Epithelial cell of proximal tubule (primary cell): ENCODE results near the gene PLK5. TPM values are rescaled to one million over a fixed set of nuclear protein-coding genes. Genes with fewer than 3 reads are reported as not detected.
"Not testable (repeated sequence)": the region's sequence is repeated elsewhere in the genome, so short reads cannot be mapped to it uniquely, and the experiment has no call there.

Experiments used
- DNase-seq: peaks from one replicate; pipeline ENCODE4 v3.0.0-alpha.2; 2011; ENCODE audit warnings: low read depth
- H3K4me3 ChIP-seq: 2 replicates; pipeline ENCODE4 v1.5.1; 2011; ENCODE audit warnings: low read depth, mild to moderate bottlenecking, low read length
- total RNA-seq: library from RNA; depleted of rRNA; stranded (reverse); fragments of >200 nt; gene quantifications from 2 replicates; pipeline ENCODE4 v1.2.3, GENCODE V29; 2015
- TF ChIP-seq, protein P1 (sequence below): conservative IDR thresholded peaks from 2 replicates; pipeline ENCODE4 v1.5.1; 2012; ENCODE audit warnings: low read depth, mild to moderate bottlenecking, low read length

The PLK5 gene
- total RNA-seq, 1 donor from 2014 or later = not detected

GRCh38 chr19:1518471-1518870, 5.4 kb upstream of the PLK5 start:
- no peak overlapping the region for H3K4me3 ChIP-seq
- DNase-seq = no peak

GRCh38 chr19:1519802-1520201, 4.1 kb upstream of the PLK5 start:
- not testable (repeated sequence) for DNase-seq, H3K4me3 ChIP-seq

More at GRCh38 chr19:1518471-1518870, 5.4 kb upstream of the PLK5 start:
- TF ChIP-seq, protein P1, sequence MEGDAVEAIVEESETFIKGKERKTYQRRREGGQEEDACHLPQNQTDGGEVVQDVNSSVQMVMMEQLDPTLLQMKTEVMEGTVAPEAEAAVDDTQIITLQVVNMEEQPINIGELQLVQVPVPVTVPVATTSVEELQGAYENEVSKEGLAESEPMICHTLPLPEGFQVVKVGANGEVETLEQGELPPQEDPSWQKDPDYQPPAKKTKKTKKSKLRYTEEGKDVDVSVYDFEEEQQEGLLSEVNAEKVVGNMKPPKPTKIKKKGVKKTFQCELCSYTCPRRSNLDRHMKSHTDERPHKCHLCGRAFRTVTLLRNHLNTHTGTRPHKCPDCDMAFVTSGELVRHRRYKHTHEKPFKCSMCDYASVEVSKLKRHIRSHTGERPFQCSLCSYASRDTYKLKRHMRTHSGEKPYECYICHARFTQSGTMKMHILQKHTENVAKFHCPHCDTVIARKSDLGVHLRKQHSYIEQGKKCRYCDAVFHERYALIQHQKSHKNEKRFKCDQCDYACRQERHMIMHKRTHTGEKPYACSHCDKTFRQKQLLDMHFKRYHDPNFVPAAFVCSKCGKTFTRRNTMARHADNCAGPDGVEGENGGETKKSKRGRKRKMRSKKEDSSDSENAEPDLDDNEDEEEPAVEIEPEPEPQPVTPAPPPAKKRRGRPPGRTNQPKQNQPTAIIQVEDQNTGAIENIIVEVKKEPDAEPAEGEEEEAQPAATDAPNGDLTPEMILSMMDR = no peak

DNA sequence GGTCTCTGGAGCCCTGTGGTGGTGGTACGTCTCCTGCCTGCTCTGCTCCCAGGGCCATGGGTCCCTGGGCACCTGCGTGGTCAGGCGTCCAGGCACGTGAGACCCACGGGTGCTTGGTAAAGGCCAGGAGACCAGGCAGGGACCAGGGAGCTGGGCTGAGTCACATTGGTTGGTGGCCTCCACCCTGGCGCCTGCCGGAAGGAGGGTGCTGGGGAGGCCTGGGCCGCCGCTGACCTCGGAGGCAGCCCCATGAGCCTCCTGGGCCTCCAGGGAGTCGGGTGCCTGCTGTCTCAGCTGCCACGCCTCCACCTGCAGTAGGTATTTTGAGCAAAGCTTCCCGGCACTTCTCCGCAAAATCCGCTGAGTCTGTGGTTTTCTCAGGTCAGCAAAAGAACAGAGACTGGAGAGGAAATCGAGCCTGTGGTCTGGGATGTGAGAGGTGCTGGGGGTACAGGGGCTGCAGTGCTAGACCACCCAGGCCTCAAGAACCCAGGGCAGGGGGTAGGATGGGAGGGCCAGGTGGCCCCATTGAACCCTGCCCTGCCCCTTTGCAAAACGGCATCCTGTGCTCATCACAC, 3.6 kb upstream of the PLK5 start:
- TF ChIP-seq, protein P1 = no peak
- no peak overlapping the region for H3K4me3 ChIP-seq
- DNase-seq = no peak

- TF ChIP-seq, protein P1 = no peak
- H3K4me3 ChIP-seq = no peak overlapping the region
- no peak for DNase-seq
Observed at GRCh38 chr19:1521636-1522035, 2.2 kb upstream of the PLK5 start.

DNA sequence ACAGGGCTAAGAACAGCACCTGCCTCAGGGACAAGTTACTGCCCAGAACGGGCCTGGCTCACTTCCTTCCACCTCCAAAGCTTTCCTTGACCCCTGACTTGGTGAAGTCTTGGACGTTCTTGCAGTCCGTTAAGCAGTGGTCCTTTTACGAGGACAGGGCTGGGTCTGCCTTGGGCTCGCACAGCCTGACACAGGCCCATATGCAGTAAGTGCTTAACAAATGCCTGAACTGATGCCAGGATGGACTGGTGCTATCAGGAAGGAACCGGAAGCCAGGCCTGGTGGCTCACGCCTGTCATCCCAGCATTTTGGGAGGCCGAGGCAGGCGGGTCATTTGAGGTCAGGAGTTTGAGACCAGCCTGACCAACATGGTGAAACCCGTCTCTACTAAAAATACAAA, 1.8 kb upstream of the PLK5 start:
- no peak overlapping the region for H3K4me3 ChIP-seq
- TF ChIP-seq, protein P1 = no peak
- no peak for DNase-seq

GRCh38 chr19:1522838-1523237, 1.0 kb upstream of the PLK5 start:
- TF ChIP-seq, protein P1 = no peak
- no peak for DNase-seq

GRCh38 chr19:1524287-1524971, 552 bp downstream of the PLK5 start:
- DNase-seq = no peak
- H3K4me3 ChIP-seq = no peak overlapping the region
- TF ChIP-seq, protein P1 = no peak

More at GRCh38 chr19:1522838-1523237, 1.0 kb upstream of the PLK5 start:
- H3K4me3 ChIP-seq = no peak overlapping the region
